Measurements from ENCODE around the gene PAK5.

Gene PAK5

DNA sequence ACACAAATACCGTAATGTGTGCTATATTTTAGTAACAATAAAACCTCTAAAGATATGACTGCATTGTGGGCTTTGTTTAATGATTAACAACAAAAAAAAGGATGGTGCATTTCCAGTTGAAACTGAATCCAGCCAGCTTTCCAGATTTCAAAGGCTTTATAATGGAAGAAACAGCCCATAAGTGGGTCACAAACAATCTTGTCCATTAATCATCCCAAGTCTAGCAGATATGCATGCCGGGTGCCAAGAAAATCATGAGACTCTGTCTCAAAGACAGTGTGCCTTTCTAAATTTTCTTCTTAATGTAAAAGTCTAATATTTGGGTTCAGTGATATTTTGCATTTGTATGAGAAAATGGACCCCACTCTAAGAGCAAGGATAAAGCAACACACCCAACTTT lies 345.1 kb downstream of the PAK5 start:
- DNase-seq (ENCODE audit: low read depth), result no peak

GRCh38 chr20:9492067-9492466 lies 346.8 kb downstream of the PAK5 start:
- DNase-seq (ENCODE audit: low read depth), result peak; percentile 71

DNA sequence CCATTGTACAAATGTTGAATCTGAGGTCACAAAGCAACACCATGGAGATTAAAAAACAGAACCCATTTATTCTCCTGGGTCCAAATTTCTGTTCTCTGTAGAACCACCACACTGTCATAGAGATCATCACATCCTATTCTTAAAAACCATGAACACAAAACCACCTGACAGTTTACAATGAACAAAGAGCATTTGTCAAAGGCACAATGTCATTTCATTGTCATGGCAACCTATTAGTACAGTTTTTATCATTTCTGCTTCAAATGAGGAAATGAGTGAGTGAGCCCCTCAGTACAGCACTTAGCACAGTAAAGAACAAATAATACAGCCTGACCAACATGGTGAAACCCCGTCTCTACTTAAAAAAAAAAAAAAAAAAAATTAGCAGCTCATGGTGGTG lies 347.6 kb downstream of the PAK5 start:
- DNase-seq (ENCODE audit: low read depth), result no peak

- no peak for DNase-seq (ENCODE audit: low read depth)
Observed at GRCh38 chr20:9490631-9491030, 348.2 kb downstream of the PAK5 start.

GRCh38 chr20:9490161-9490560 lies 348.7 kb downstream of the PAK5 start:
- no peak for DNase-seq (ENCODE audit: low read depth)

DNA sequence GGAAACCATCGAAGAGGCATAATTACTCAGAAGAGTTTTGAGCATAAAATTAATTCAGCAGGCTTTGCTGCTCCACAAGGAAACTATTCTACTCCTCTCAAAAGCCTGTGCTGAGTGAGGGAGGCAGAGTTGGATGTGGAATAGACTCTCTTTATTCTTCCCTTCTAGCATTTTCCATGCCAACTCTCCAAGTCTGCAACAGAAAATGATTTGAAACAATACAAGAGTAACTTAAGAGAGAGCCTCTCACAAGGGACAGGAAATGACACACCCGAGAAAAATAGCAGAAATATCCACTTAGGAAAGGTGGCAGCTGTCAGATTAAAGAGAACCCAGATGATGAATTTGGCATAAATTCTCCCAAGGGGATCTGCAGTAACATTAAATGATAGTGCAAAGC lies 350.8 kb downstream of the PAK5 start:
- DNase-seq (ENCODE audit: low read depth), result no peak

Data from HS-5 (cell line).